Glutamatergic neuron (in vitro differentiated cells): Measurements from ENCODE around the gene DPAGT1. TPM values are rescaled to one million over a fixed set of nuclear protein-coding genes. Genes with fewer than 3 reads are reported as not detected.

Experiments
- DNase-seq: peaks from one replicate; pipeline ENCODE4 v3.0.0; 2022
- H3K27ac Mint-ChIP-seq: one replicate; pipeline ENCODE4 v1.8.0; 2020; ENCODE audit warnings: mild to moderate bottlenecking, mixed read lengths, inconsistent platforms; ENCODE audit not compliant: unreplicated experiment
- H3K27me3 Mint-ChIP-seq: one replicate; pipeline ENCODE4 v1.8.0; 2020; ENCODE audit warnings: mild to moderate bottlenecking, moderate library complexity, mixed read lengths, inconsistent platforms; ENCODE audit not compliant: unreplicated experiment
- H3K36me3 Mint-ChIP-seq: one replicate; pipeline ENCODE4 v1.8.0; 2020; ENCODE audit warnings: mild to moderate bottlenecking, mixed read lengths, inconsistent platforms; ENCODE audit not compliant: unreplicated experiment
- H3K4me1 Mint-ChIP-seq: one replicate; pipeline ENCODE4 v1.8.0; 2020; ENCODE audit warnings: mild to moderate bottlenecking, low read depth, mixed read lengths, inconsistent platforms; ENCODE audit not compliant: unreplicated experiment
- H3K4me3 Mint-ChIP-seq: one replicate; pipeline ENCODE4 v1.8.0; 2020; ENCODE audit warnings: mild to moderate bottlenecking, mixed read lengths, inconsistent platforms; ENCODE audit not compliant: unreplicated experiment
- H3K9me3 Mint-ChIP-seq: one replicate; pipeline ENCODE4 v1.8.0; 2020; ENCODE audit warnings: mild to moderate bottlenecking, moderate library complexity, mixed read lengths, inconsistent platforms; ENCODE audit not compliant: unreplicated experiment
- total RNA-seq: library from RNA; stranded (reverse); fragmentation: NEBNext Ultra II Directional; extraction: Animal tissue kit (Norgen Biotek cat#: 25700); gene quantifications from one replicate; pipeline ENCODE4 v1.2.1, GENCODE V29; 2021; ENCODE audit not compliant: unreplicated experiment
- TF ChIP-seq, protein P1 (sequence below): fragments of 200-600 bp; sonication (generic); IDR thresholded peaks from one replicate; pipeline ENCODE4 v1.5.0; 2021; ENCODE audit not compliant: partially characterized antibody, unreplicated experiment

Gene DPAGT1
- total RNA-seq, 1 donor from 2014 or later = 36.1 TPM

DNA sequence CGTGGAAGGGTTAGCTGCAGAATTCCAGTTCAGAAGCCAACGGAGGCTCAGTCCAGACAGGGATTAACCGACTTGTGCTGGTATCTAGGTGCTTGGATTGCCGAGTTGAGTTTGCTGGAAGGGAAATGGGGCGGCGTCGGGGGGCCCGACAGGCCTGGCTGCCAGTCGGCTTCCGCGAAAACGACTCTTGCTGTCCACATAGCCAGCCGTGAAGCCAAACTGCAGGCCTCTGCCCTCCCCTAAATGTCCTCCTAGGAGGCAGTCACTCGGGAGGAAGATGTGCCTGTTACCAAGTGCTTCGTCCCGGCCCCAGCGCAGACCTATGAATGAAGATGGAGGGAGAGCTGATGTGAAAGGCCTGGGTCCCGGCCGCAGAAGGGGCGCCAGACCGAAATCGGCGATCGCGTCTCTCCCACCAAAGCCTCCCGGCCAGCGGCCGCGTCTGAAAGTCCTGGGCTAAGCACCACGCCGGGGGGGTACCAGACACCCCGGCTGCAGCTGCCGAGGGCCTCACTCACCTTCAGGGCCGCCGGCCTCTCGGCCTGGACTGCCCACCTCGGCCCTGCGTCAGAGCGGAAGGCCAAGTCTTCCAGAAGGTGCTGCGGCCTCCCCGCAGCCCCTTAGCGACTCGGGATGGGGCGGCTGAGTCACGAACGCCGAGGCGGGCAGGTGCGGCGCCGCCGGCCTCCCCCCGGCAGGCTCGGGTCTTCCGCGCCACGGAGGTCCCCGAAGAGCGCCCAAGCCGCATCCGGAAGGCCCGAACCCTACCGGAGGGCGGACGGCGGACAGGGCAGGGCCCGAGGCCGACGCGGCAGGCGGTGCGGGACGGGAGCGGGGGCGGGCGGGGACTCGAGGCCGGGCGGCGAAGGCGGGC, 7.5 kb downstream of the DPAGT1 start:
- TF ChIP-seq, protein P1, sequence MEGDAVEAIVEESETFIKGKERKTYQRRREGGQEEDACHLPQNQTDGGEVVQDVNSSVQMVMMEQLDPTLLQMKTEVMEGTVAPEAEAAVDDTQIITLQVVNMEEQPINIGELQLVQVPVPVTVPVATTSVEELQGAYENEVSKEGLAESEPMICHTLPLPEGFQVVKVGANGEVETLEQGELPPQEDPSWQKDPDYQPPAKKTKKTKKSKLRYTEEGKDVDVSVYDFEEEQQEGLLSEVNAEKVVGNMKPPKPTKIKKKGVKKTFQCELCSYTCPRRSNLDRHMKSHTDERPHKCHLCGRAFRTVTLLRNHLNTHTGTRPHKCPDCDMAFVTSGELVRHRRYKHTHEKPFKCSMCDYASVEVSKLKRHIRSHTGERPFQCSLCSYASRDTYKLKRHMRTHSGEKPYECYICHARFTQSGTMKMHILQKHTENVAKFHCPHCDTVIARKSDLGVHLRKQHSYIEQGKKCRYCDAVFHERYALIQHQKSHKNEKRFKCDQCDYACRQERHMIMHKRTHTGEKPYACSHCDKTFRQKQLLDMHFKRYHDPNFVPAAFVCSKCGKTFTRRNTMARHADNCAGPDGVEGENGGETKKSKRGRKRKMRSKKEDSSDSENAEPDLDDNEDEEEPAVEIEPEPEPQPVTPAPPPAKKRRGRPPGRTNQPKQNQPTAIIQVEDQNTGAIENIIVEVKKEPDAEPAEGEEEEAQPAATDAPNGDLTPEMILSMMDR = no peak
- Mint-ChIP-seq H3K4me3 (peak overlapping the region; percentile 87), H3K9me3 (peaks cover 9% of the 10 kb centered on the region), H3K36me3 (no peaks in the 10 kb centered on the region), H3K4me1 (peaks cover 11% of the 10 kb centered on the region), H3K27ac (peak overlapping the region; percentile 81), H3K27me3 (peaks cover 9% of the 10 kb centered on the region)
- peak; percentile 50 for DNase-seq

DNA sequence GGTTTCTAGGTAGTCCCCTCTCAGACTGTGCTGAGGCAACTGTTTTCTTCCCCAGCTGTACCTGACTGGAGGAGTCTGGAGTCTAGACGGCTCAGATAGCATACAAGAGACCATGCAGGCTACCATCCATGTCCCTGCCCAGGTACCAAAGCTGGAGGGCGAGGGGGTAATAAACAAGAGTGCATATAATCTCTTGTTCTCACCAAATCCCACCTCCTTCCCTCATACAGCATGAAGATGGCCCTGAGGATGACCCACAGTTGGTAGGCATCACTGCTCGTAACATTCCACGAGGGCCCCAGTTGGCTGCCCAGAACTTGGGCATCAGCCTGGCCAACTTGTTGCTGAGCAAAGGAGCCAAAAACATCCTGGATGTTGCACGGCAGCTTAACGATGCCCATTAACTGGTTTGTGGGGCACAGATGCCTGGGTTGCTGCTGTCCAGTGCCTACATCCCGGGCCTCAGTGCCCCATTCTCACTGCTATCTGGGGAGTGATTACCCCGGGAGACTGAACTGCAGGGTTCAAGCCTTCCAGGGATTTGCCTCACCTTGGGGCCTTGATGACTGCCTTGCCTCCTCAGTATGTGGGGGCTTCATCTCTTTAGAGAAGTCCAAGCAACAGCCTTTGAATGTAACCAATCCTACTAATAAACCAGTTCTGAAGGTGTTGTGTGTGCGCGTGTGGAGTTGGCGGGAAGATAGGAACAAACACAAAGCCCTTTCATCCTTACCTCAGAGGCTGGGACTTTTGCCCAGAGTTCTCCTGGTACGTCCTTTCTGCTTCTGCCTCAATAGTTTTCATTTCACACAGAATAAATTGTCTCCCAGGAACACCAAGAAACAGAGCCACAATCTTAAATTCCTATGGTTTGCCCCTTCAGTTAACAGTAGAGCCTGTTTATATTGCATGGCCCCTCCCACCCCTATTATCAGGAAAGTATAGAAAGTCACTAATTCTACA, 8.5 kb downstream of the DPAGT1 start:
- H3K4me3 Mint-ChIP-seq = peak overlapping the region; percentile 86
- H3K36me3 Mint-ChIP-seq = no peaks in the 10 kb centered on the region

DNA sequence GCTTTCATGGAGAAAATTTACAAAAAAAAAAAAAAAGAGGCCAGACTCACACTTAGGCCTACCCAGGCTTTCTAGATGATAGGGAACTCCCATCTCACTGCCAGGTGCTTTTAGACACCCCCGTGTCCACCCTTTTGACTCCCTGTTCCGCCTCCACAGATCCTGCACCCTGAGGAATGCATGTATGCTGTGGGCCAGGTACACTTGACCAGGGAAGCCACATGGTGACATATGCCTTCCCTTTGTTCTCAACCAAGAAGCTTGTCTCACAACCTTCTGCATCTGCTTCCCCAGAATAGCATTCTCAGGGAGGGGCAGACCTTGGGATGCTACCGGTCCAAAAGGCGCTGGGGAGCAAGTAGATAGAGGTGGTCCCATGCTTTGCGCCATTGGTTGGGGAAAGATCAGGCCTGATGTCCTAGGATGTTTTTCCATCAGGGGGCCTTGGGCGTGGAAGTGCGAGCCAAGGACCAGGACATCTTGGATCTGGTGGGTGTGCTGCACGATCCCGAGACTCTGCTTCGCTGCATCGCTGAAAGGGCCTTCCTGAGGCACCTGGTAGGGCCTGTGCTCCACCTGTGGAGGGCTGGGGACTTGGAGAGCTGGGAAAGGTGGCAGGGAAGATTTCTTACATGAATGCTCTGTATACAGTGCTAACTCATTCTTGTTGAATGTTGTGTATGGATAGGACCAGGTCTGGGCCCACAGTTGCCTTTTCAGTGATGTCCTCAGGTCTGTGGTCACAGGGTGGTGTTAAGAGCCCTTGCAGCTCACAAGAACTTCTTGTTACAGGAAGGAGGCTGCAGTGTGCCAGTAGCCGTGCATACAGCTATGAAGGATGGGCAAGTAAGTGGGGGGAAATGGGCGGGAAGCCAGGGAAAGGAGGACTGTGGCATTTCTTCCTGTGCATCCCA, 9.4 kb downstream of the DPAGT1 start:
- Mint-ChIP-seq H3K4me1 (peaks cover 11% of the 10 kb centered on the region), H3K4me3 (peak overlapping the region; percentile 65), H3K9me3 (peaks cover 9% of the 10 kb centered on the region), H3K36me3 (no peaks in the 10 kb centered on the region), H3K27me3 (peaks cover 9% of the 10 kb centered on the region), H3K27ac (peak overlapping the region; percentile 59)
- TF ChIP-seq, protein P1 = no peak
- DNase-seq = no peak

More for the DNA sequence above, 8.5 kb downstream of the DPAGT1 start:
- H3K27me3 Mint-ChIP-seq = peaks cover 9% of the 10 kb centered on the region
- peaks cover 9% of the 10 kb centered on the region for H3K9me3 Mint-ChIP-seq
- no peak for DNase-seq
- H3K4me1 Mint-ChIP-seq = peaks cover 11% of the 10 kb centered on the region
- TF ChIP-seq, protein P1 = no peak
- peak overlapping the region; percentile 75 for H3K27ac Mint-ChIP-seq

DNA sequence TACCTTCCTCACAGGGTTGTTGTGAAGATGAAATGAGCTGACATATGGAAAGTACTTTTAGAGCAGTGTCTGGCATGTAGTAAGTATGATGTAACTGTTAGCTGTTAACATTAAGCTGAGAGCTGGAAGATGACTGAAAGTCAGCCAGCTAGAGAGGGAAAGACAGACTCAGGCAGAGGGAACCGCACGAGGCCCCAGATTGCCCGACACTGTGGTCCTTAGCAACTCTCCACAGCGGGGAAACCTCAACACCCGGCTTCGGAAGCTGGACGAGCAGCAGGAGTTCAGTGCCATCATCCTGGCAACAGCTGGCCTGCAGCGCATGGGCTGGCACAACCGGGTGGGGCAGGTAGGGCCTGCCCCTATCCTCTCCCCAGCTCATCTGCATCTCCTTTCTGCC, 10.5 kb downstream of the DPAGT1 start:
- H3K27ac Mint-ChIP-seq = peak overlapping the region; percentile 52
- peaks cover 9% of the 10 kb centered on the region for H3K9me3 Mint-ChIP-seq
- no peaks in the 10 kb centered on the region for H3K36me3 Mint-ChIP-seq
- no peak for DNase-seq
- H3K4me3 Mint-ChIP-seq = no peak overlapping the region
- peaks cover 6% of the 10 kb centered on the region for H3K27me3 Mint-ChIP-seq
- TF ChIP-seq, protein P1 = no peak
- H3K4me1 Mint-ChIP-seq = peaks cover 11% of the 10 kb centered on the region
